PFSK-1 (cell line): ENCODE results near the gene BRF1.

Experiments
- REST ChIP-seq, 2 experiments: IDR thresholded peaks; 2 replicates each; pipeline versions ENCODE4 v1.6.1 to v1.8.0; 2011 to 2012; ENCODE audit warnings: low read depth in 2 of 2, low read length in 2 of 2, control low read depth in 1 of 2, inconsistent platforms in 1 of 2, mild to moderate bottlenecking in 1 of 2, moderate library complexity in 1 of 2; ENCODE audit not compliant: insufficient read depth in 1 of 2
- TAF1 ChIP-seq: IDR thresholded peaks from 2 replicates; pipeline ENCODE4 v1.6.1; 2012; ENCODE audit warnings: low read length, control low read depth, borderline replicate concordance; ENCODE audit not compliant: insufficient read depth

DNA sequence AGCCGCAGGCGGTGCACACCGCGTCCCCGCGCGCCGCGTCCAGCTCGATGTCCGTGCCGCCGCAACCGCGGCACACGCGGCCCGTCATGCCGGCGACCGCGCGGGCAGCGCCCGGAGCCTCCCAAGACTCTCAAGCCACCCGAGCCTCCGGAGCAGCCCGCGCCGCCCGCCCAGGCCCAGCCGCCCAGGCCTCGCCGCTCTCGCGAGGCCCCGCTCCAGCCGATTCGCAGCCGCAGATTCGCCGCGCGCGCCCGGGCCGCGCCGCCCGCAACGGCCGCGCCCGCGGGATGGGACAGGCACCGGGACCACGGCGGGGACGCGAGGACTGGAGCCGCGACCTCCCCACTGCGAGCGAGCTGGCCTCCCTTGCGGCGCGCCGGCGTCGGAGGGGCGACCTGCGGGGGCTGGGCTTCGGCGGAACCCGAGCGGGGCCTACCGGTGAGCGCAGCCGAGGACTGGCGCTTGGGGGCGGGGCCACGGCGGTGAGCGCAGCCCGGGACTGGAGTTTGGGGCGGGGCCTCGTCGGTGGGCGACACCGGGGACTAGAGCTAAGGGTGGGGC, at the start of gene BRF1:
- no peak for TF ChIP-seq REST (IDR thresholded peaks at IDR 0.05; ENCODE audit: insufficient read depth in 1 of 2, low read depth in 2 of 2, low read length in 2 of 2)
- TF ChIP-seq TAF1: no peak
